GM20000 (cell line): Measurements from ENCODE around the gene DUSP22.

Source experiments
- DNase-seq: peaks from one replicate; pipeline ENCODE4 v3.0.0; 2012; ENCODE audit warnings: low spot score
- CTCF ChIP-seq: IDR thresholded peaks from 2 replicates; pipeline ENCODE4 v1.5.1; 2012; ENCODE audit warnings: mild to moderate bottlenecking, control low read depth; ENCODE audit errors: extremely low read depth, missing control alignments

Gene DUSP22

GRCh38 chr6:340186-340955 is 48.1 kb downstream of the DUSP22 start:
- TF ChIP-seq CTCF: no peak
- DNase-seq: no peak

DNA sequence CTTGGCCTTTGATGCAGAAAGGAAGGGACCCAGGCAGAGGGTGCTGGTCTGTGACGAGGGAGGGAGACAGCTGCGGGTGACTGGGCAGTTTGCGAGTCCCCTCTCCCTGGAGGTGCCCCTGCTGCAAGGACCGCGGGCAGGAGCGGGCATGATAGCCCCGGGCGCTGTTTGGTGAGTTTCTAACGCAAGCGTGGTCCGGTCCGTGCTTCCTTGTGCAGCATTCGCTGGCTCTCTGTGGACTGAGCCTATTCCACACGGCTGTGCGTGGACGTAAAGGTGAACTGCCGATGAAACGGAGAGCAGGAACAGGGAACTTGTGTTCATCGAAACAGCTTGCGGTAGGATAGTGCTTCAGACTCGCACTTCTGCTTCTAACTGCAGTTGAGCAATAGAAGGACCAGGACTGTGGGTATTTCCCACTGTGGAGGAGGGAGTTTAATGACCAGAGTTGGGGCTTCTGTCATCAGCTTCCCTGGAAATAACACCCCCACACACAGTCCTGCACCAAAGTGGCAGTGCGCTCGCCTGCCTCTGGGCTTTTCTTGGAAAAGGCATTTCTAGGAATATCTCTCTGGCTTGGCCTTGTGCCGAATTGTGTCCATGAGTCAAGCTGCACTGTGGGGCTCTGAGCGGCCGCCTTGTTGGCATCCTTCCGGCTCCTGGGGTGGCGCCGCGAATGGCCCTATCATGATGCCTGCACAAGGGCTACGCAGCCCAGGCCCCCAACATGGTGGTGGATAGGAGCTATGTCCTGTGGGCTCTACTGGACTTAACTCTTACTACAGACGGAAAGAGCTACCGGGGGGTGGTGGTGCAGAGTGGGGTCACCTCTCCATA is 48.9 kb downstream of the DUSP22 start:
- no peak for TF ChIP-seq CTCF
- DNase-seq: peak; percentile 77

- peak; percentile 81 for DNase-seq
- TF ChIP-seq CTCF: no peak
Measured at GRCh38 chr6:341914-342831, 49.9 kb downstream of the DUSP22 start.

DNA sequence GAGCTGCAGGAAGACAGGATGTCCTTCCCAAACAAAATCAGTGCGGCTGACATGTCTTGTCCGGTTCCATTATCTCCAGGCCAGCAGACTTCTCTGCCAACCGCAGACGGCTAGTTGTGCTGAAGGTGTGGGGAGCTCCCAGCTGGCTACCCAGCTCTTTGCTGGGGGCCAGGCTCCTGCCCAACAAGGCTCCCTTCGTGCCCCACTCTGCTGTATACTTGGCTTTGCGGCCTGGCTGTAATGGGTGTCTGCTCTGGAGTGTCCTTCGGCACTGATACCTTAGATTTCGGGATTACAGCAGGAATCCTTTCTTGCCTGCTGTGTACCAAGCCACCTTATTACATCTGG is 50.5 kb downstream of the DUSP22 start:
- no peak for DNase-seq
- TF ChIP-seq CTCF: no peak

GRCh38 chr6:343226-343935 is 51.1 kb downstream of the DUSP22 start:
- no peak for DNase-seq
- no peak for TF ChIP-seq CTCF

- no peak for DNase-seq
- no peak for TF ChIP-seq CTCF
Measured at GRCh38 chr6:343960-344815, 51.9 kb downstream of the DUSP22 start.
